ENCODE data around the gene TIPARP.

TIPARP gene

GRCh38 chr3:156751461-156752025 is 77.2 kb downstream of the TIPARP start:
- no peaks in the 10 kb centered on the region for H3K27me3 ChIP-seq (ENCODE audit: insufficient read depth, low read length)
- peak overlapping the region; percentile 84 for H3K27ac ChIP-seq (ENCODE audit: low read depth, low read length)
- H3K4me3 ChIP-seq (ENCODE audit: low read depth, low read length) = peak overlapping the region; percentile 57
- H2AFZ ChIP-seq (ENCODE audit: low read length, unreplicated experiment) = peak overlapping the region; percentile 80
- H3K79me2 ChIP-seq (ENCODE audit: control insufficient read depth, insufficient read depth, low read length, unreplicated experiment) = peaks cover 3% of the 10 kb centered on the region
- H3K36me3 ChIP-seq (ENCODE audit: insufficient read depth, low read length) = peaks cover 15% of the 10 kb centered on the region; the same call in 1 of the 2 replicates
- H3K4me1 ChIP-seq (ENCODE audit: control insufficient read depth, insufficient read depth, low read length, unreplicated experiment) = peaks cover 23% of the 10 kb centered on the region

Measured in ACC112 (cell line).